ENCODE measurements around the gene SRGAP3. TPM values are rescaled to one million over a fixed set of nuclear protein-coding genes. Genes with fewer than 3 reads are reported as not detected.

SRGAP3 gene
- total RNA-seq, 1 experiment from 2014 or later, result 17.9 TPM

DNA sequence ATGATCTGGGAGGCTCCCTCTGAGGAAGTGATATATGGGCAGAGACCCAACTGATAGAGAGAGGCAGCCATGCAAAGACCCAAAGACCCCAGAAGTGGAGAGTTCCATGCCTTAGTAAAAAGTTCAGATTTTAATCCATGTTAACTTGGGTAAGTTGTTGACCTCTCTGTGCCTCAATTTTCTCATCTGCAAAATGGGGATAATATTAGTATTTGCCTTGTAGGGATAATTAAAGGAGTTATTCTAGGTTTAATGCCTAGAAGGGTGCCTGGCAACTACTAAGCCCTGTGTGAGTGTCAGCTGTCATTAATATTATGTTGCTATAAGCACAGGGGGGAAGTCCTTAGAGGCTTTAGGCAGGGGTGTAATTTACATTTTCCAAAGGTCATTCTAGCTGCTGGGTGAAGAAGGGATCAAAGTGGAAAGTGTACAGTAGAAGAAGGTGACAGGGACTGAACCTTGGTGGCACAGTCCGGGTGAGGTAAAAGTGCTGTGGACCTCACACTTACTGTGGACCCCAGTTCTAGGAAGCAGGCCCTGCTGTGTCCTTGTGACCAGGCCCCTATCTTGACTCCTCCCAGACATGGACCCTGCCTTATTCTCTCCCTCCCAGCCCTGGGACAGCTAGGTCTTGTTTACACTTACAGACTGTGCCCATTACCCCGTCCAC lies 283.2 kb downstream of the SRGAP3 start:
- Mint-ChIP-seq H3K9me3 (no peaks in the 10 kb centered on the region), H3K27me3 (ENCODE audit: low read depth) (peaks cover 16% of the 10 kb centered on the region), H3K27ac (no peak overlapping the region), H3K36me3 (no peaks in the 10 kb centered on the region), H3K4me1 (peaks cover 33% of the 10 kb centered on the region), H3K4me3 (no peak overlapping the region)
- ChIA-PET POLR2A (no interaction called here), CTCF (interaction anchor here (1.6 to 7.1 kb wide), 2 partner anchors 195 to 337 kb away, joined by 4 to 43 read pairs; no protein-coding TSS in a partner anchor)
- DNase-seq (ENCODE audit: low spot score), result no peak
- no peak for ATAC-seq
- TF ChIP-seq, protein P1, sequence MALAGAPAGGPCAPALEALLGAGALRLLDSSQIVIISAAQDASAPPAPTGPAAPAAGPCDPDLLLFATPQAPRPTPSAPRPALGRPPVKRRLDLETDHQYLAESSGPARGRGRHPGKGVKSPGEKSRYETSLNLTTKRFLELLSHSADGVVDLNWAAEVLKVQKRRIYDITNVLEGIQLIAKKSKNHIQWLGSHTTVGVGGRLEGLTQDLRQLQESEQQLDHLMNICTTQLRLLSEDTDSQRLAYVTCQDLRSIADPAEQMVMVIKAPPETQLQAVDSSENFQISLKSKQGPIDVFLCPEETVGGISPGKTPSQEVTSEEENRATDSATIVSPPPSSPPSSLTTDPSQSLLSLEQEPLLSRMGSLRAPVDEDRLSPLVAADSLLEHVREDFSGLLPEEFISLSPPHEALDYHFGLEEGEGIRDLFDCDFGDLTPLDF (CRISPR knock-in tag; IDR thresholded peaks at IDR 0.05), result no peak
- TF ChIP-seq, protein P2, sequence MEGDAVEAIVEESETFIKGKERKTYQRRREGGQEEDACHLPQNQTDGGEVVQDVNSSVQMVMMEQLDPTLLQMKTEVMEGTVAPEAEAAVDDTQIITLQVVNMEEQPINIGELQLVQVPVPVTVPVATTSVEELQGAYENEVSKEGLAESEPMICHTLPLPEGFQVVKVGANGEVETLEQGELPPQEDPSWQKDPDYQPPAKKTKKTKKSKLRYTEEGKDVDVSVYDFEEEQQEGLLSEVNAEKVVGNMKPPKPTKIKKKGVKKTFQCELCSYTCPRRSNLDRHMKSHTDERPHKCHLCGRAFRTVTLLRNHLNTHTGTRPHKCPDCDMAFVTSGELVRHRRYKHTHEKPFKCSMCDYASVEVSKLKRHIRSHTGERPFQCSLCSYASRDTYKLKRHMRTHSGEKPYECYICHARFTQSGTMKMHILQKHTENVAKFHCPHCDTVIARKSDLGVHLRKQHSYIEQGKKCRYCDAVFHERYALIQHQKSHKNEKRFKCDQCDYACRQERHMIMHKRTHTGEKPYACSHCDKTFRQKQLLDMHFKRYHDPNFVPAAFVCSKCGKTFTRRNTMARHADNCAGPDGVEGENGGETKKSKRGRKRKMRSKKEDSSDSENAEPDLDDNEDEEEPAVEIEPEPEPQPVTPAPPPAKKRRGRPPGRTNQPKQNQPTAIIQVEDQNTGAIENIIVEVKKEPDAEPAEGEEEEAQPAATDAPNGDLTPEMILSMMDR (IDR thresholded peaks at IDR 0.05), result no peak
- TF ChIP-seq ATF1 (CRISPR knock-in tag; IDR thresholded peaks at IDR 0.05) (no peak), GRHL2 (CRISPR knock-in tag; IDR thresholded peaks at IDR 0.05; ENCODE audit: insufficient replicate concordance, severe bottlenecking) (no peak)
- TF ChIP-seq, protein P3, sequence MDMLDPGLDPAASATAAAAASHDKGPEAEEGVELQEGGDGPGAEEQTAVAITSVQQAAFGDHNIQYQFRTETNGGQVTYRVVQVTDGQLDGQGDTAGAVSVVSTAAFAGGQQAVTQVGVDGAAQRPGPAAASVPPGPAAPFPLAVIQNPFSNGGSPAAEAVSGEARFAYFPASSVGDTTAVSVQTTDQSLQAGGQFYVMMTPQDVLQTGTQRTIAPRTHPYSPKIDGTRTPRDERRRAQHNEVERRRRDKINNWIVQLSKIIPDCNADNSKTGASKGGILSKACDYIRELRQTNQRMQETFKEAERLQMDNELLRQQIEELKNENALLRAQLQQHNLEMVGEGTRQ (CRISPR knock-in tag; IDR thresholded peaks at IDR 0.05), result no peak
- TF ChIP-seq, protein P4, sequence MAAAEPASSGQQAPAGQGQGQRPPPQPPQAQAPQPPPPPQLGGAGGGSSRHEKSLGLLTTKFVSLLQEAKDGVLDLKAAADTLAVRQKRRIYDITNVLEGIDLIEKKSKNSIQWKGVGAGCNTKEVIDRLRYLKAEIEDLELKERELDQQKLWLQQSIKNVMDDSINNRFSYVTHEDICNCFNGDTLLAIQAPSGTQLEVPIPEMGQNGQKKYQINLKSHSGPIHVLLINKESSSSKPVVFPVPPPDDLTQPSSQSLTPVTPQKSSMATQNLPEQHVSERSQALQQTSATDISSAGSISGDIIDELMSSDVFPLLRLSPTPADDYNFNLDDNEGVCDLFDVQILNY (CRISPR knock-in tag; IDR thresholded peaks at IDR 0.05), result no peak
- TF ChIP-seq, protein P5, sequence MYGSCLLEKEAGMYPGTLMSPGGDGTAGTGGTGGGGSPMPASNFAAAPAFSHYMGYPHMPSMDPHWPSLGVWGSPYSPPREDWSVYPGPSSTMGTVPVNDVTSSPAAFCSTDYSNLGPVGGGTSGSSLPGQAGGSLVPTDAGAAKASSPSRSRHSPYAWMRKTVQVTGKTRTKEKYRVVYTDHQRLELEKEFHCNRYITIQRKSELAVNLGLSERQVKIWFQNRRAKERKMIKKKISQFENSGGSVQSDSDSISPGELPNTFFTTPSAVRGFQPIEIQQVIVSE (CRISPR knock-in tag; IDR thresholded peaks at IDR 0.05; ENCODE audit: borderline replicate concordance), result no peak
- TF ChIP-seq, protein P6, sequence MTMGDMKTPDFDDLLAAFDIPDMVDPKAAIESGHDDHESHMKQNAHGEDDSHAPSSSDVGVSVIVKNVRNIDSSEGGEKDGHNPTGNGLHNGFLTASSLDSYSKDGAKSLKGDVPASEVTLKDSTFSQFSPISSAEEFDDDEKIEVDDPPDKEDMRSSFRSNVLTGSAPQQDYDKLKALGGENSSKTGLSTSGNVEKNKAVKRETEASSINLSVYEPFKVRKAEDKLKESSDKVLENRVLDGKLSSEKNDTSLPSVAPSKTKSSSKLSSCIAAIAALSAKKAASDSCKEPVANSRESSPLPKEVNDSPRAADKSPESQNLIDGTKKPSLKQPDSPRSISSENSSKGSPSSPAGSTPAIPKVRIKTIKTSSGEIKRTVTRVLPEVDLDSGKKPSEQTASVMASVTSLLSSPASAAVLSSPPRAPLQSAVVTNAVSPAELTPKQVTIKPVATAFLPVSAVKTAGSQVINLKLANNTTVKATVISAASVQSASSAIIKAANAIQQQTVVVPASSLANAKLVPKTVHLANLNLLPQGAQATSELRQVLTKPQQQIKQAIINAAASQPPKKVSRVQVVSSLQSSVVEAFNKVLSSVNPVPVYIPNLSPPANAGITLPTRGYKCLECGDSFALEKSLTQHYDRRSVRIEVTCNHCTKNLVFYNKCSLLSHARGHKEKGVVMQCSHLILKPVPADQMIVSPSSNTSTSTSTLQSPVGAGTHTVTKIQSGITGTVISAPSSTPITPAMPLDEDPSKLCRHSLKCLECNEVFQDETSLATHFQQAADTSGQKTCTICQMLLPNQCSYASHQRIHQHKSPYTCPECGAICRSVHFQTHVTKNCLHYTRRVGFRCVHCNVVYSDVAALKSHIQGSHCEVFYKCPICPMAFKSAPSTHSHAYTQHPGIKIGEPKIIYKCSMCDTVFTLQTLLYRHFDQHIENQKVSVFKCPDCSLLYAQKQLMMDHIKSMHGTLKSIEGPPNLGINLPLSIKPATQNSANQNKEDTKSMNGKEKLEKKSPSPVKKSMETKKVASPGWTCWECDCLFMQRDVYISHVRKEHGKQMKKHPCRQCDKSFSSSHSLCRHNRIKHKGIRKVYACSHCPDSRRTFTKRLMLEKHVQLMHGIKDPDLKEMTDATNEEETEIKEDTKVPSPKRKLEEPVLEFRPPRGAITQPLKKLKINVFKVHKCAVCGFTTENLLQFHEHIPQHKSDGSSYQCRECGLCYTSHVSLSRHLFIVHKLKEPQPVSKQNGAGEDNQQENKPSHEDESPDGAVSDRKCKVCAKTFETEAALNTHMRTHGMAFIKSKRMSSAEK (CRISPR knock-in tag; IDR thresholded peaks at IDR 0.05; ENCODE audit: borderline replicate concordance), result no peak

DNA sequence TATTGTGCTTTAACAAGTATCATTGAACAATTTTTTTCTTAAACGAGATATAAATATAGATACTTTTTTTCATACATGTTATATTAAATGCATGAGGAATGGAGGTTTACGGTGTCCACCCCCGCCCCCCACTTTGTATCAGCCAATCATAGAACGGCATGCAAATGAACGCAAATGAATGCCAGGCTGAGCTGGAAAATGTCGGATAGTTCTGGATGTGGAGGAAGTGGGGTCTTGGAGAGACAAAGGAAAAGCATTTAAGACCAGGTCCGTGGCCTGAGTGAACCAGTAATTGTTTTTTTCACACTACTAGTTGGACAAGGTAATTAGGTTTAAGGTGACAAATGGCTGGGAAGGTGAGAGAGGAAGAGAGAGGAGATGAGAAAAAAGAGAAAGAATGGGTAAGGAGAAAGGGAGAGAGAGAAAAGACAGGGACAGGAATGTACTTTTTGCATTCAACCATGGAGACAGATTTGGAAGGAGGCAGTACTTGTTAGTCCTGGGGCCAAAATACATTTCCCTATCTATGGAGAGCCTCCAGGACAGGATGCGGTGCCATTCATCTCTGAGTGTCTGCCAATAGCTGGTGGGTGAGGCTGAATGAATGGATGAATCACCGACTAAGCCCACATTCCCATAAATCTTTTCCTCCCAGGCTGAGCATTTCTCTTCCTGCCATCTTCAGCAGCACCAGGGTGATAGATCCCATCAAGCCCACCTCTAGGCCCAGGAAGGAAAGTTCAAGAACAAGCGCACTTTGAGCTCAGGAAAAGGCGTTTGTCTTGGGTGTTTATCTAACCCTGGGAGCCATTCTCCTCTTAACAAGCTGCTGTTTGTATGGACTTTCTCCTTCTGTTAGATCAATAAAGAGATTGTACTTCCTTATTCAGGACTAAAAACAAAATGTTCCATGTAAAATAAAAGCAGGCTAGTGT lies 284.7 kb downstream of the SRGAP3 start:
- ChIA-PET POLR2A (interaction anchor here (0.6 kb wide), 1 partner anchor 828 kb away, joined by 3 read pairs; the partner anchor contains the start of gene ARPC4), CTCF (interaction anchor here (0.7 to 7.1 kb wide), 6 partner anchors 23 to 338 kb away, joined by 3 to 43 read pairs (median 4); no protein-coding TSS in a partner anchor)
- Mint-ChIP-seq H3K4me3 (peak overlapping the region; percentile 95), H3K36me3 (no peaks in the 10 kb centered on the region), H3K4me1 (peaks cover 33% of the 10 kb centered on the region), H3K27ac (peak overlapping the region; percentile 96), H3K27me3 (ENCODE audit: low read depth) (peaks cover 11% of the 10 kb centered on the region), H3K9me3 (no peaks in the 10 kb centered on the region)
- DNase-seq (ENCODE audit: low spot score) (peak; percentile 24), ATAC-seq (peak; percentile 50)
- TF ChIP-seq, protein P7, sequence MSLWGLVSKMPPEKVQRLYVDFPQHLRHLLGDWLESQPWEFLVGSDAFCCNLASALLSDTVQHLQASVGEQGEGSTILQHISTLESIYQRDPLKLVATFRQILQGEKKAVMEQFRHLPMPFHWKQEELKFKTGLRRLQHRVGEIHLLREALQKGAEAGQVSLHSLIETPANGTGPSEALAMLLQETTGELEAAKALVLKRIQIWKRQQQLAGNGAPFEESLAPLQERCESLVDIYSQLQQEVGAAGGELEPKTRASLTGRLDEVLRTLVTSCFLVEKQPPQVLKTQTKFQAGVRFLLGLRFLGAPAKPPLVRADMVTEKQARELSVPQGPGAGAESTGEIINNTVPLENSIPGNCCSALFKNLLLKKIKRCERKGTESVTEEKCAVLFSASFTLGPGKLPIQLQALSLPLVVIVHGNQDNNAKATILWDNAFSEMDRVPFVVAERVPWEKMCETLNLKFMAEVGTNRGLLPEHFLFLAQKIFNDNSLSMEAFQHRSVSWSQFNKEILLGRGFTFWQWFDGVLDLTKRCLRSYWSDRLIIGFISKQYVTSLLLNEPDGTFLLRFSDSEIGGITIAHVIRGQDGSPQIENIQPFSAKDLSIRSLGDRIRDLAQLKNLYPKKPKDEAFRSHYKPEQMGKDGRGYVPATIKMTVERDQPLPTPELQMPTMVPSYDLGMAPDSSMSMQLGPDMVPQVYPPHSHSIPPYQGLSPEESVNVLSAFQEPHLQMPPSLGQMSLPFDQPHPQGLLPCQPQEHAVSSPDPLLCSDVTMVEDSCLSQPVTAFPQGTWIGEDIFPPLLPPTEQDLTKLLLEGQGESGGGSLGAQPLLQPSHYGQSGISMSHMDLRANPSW (CRISPR knock-in tag; conservative IDR thresholded peaks at IDR 0.05; ENCODE audit: low read depth), result no peak
- TF ChIP-seq FOXK1 (CRISPR knock-in tag; IDR thresholded peaks at IDR 0.05), result no peak
- no peak for TF ChIP-seq ATF1 (CRISPR knock-in tag; IDR thresholded peaks at IDR 0.05)
- TF ChIP-seq SMAD3 (CRISPR knock-in tag; IDR thresholded peaks at IDR 0.05; ENCODE audit: borderline replicate concordance), result no peak
- no peak for TF ChIP-seq ZBTB21 (CRISPR knock-in tag; IDR thresholded peaks at IDR 0.05; ENCODE audit: borderline replicate concordance)
- TF ChIP-seq TEAD1 (CRISPR knock-in tag; IDR thresholded peaks at IDR 0.05), result no peak
- TF ChIP-seq, protein P8, sequence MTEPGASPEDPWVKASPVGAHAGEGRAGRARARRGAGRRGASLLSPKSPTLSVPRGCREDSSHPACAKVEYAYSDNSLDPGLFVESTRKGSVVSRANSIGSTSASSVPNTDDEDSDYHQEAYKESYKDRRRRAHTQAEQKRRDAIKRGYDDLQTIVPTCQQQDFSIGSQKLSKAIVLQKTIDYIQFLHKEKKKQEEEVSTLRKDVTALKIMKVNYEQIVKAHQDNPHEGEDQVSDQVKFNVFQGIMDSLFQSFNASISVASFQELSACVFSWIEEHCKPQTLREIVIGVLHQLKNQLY (CRISPR knock-in tag; IDR thresholded peaks at IDR 0.05), result no peak
- no peak for TF ChIP-seq ELF4 (CRISPR knock-in tag; IDR thresholded peaks at IDR 0.05; ENCODE audit: low read depth)
- TF ChIP-seq, protein P9, sequence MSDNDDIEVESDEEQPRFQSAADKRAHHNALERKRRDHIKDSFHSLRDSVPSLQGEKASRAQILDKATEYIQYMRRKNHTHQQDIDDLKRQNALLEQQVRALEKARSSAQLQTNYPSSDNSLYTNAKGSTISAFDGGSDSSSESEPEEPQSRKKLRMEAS (CRISPR knock-in tag; IDR thresholded peaks at IDR 0.05), result no peak
- TF ChIP-seq CREM (CRISPR knock-in tag; IDR thresholded peaks at IDR 0.05), result no peak

All from WTC11 (cell line).